Stomach (tissue), 4 donors: ENCODE data around the gene HSD11B1L.

Source experiments
- POLR2A ChIP-seq, 4 donors: fragments of 450-650 bp; IDR thresholded peaks; one replicate each; pipeline ENCODE4 v1.6.1; 2016; ENCODE audit warnings: antibody characterized with exemption in 4 of 4, control low read depth in 2 of 4, mild to moderate bottlenecking in 1 of 4, moderate library complexity in 1 of 4
- POLR2AphosphoS5 ChIP-seq, 3 donors: sonication (generic); formaldehyde crosslinking; IDR thresholded peaks; one replicate each; pipeline ENCODE4 v1.6.1; 2016; ENCODE audit warnings: antibody characterized with exemption in 3 of 3
- TF ChIP-seq, protein P1 (sequence below), 7 experiments: fragments of 450-650 bp in 4 of 7; fragments of 200-600 bp in 3 of 7; sonication (generic) in 3 of 7; IDR thresholded peaks; one replicate each; pipeline ENCODE4 v1.5.1; 2016 to 2019; ENCODE audit warnings: antibody characterized with exemption in 7 of 7, control low read depth in 2 of 7, mild to moderate bottlenecking in 1 of 7

DNA sequence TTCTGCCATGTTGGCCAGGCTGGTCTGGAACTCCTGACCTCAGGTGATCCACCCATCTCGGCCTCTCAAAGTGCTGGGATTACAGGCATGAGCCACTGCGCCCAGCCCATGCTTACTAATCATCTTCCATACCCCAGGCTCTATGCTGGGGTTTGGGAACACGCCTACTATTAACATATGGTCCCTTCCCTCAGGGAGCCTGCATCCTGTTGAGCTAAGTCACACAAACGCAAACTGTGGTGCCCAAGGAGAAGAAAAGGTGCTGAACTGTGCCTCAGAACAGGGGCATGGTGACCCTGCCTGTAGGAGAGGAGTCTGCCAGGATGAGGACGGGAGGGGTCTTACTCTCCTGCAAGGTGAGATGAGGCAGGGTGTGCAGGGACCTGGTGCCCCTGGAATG is 6.1 kb upstream of the HSD11B1L start:
- TF ChIP-seq, protein P1, sequence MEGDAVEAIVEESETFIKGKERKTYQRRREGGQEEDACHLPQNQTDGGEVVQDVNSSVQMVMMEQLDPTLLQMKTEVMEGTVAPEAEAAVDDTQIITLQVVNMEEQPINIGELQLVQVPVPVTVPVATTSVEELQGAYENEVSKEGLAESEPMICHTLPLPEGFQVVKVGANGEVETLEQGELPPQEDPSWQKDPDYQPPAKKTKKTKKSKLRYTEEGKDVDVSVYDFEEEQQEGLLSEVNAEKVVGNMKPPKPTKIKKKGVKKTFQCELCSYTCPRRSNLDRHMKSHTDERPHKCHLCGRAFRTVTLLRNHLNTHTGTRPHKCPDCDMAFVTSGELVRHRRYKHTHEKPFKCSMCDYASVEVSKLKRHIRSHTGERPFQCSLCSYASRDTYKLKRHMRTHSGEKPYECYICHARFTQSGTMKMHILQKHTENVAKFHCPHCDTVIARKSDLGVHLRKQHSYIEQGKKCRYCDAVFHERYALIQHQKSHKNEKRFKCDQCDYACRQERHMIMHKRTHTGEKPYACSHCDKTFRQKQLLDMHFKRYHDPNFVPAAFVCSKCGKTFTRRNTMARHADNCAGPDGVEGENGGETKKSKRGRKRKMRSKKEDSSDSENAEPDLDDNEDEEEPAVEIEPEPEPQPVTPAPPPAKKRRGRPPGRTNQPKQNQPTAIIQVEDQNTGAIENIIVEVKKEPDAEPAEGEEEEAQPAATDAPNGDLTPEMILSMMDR (IDR thresholded peaks at IDR 0.05): no peak
- TF ChIP-seq POLR2AphosphoS5 (IDR thresholded peaks at IDR 0.05) (no peak), POLR2A (IDR thresholded peaks at IDR 0.05) (no peak)
